Lung microvascular endothelial cell (primary cell): Measurements from ENCODE around the gene GABARAPL1. TPM values are rescaled to one million over a fixed set of nuclear protein-coding genes. Genes with fewer than 3 reads are reported as not detected.
"Not testable (repeated sequence)": the region's sequence is repeated elsewhere in the genome, so short reads cannot be mapped to it uniquely, and the experiment has no call there.

ENCODE experiments used
- DNase-seq, 2 donors: peaks; one replicate each; pipeline versions ENCODE4 v3.0.0 to v3.0.0-alpha.2; 2010; ENCODE audit warnings: low read depth in 2 of 2
- total RNA-seq: library from RNA; depleted of rRNA; stranded (reverse); fragments of >200 nt; gene quantifications from 2 replicates; pipeline ENCODE4 v1.2.1, GENCODE V29; 2014

The GABARAPL1 gene
- total RNA-seq, 1 donor from 2014 or later = 159 TPM

GRCh38 chr12:10197879-10198278, 14.8 kb upstream of the GABARAPL1 start:
- DNase-seq = no peak

GRCh38 chr12:10204495-10204894, 8.2 kb upstream of the GABARAPL1 start:
- DNase-seq = not testable (repeated sequence)

GRCh38 chr12:10205220-10205807, 7.4 kb upstream of the GABARAPL1 start:
- peak in 1 of 2 donors; percentile 70 for DNase-seq

- peak; percentile 43 to 68 for DNase-seq
Measured at GRCh38 chr12:10207136-10207535, 5.5 kb upstream of the GABARAPL1 start.

- no peak for DNase-seq
Measured at GRCh38 chr12:10210225-10210624, 2.5 kb upstream of the GABARAPL1 start.

GRCh38 chr12:10211101-10211939, 1.4 kb upstream of the GABARAPL1 start:
- no peak for DNase-seq

GRCh38 chr12:10211940-10212738, 538 bp upstream of the GABARAPL1 start:
- DNase-seq = peak; percentile 100

GRCh38 chr12:10213168-10214135, 775 bp downstream of the GABARAPL1 start:
- DNase-seq = peak; percentile 72 to 82

GRCh38 chr12:10214136-10214894, 1.6 kb downstream of the GABARAPL1 start:
- peak; percentile 36 to 70 for DNase-seq

GRCh38 chr12:10214895-10215267, 2.2 kb downstream of the GABARAPL1 start:
- DNase-seq = peak in 1 of 2 donors; percentile 49

- DNase-seq = no peak
Measured at GRCh38 chr12:10215436-10215835, 2.8 kb downstream of the GABARAPL1 start.

GRCh38 chr12:10215946-10216345, 3.3 kb downstream of the GABARAPL1 start:
- DNase-seq = not testable (repeated sequence)

GRCh38 chr12:10218021-10218420, 5.3 kb downstream of the GABARAPL1 start:
- no peak for DNase-seq

- peak; percentile 93 to 97 for DNase-seq
Measured at GRCh38 chr12:10220398-10221077, 7.9 kb downstream of the GABARAPL1 start.

GRCh38 chr12:10221846-10222245, 9.2 kb downstream of the GABARAPL1 start:
- DNase-seq = no peak

GRCh38 chr12:10223208-10223607, 10.5 kb downstream of the GABARAPL1 start:
- no peak for DNase-seq

GRCh38 chr12:10225426-10225825, 12.7 kb downstream of the GABARAPL1 start:
- DNase-seq = not testable (repeated sequence)

- DNase-seq = no peak
Measured at GRCh38 chr12:10226086-10226485, 13.4 kb downstream of the GABARAPL1 start.

- DNase-seq = no peak
Measured at GRCh38 chr12:10226731-10227130, 14.1 kb downstream of the GABARAPL1 start.

GRCh38 chr12:10227648-10228047, 15.0 kb downstream of the GABARAPL1 start:
- DNase-seq = no peak
